ENCODE data around the gene CAPN8.

Gene CAPN8

GRCh38 chr1:223700942-223701637, 35.6 kb upstream of the CAPN8 start:
- H3K27ac ChIP-seq = no peak overlapping the region; the same call in 1 of the 2 replicates
- TF ChIP-seq ZFX (IDR thresholded peaks at IDR 0.05) (no peak), CTCF (conservative IDR thresholded peaks at IDR 0.05) (no peak)

- H3K27ac ChIP-seq = no peak overlapping the region; the same call in 1 of the 2 replicates
Observed at GRCh38 chr1:223700388-223700918, 35.0 kb upstream of the CAPN8 start.

GRCh38 chr1:223695941-223696340, 30.4 kb upstream of the CAPN8 start:
- no peak for TF ChIP-seq CTCF (conservative IDR thresholded peaks at IDR 0.05)
- TF ChIP-seq ZFX (IDR thresholded peaks at IDR 0.05) = no peak
- no peak overlapping the region for H3K27ac ChIP-seq

More at GRCh38 chr1:223700388-223700918, 35.0 kb upstream of the CAPN8 start:
- no peak for TF ChIP-seq ZFX (IDR thresholded peaks at IDR 0.05)
- no peak for TF ChIP-seq CTCF (conservative IDR thresholded peaks at IDR 0.05)

- H3K27ac ChIP-seq = no peak overlapping the region
- TF ChIP-seq ZFX (IDR thresholded peaks at IDR 0.05) (no peak), CTCF (conservative IDR thresholded peaks at IDR 0.05) (no peak)
Observed at GRCh38 chr1:223695014-223695548, 29.6 kb upstream of the CAPN8 start.

- no peak overlapping the region for H3K27ac ChIP-seq
- TF ChIP-seq ZFX (IDR thresholded peaks at IDR 0.05) (no peak), CTCF (conservative IDR thresholded peaks at IDR 0.05) (no peak)
Observed at GRCh38 chr1:223691121-223691520, 25.6 kb upstream of the CAPN8 start.

- H3K27ac ChIP-seq = no peak overlapping the region
- peak; percentile 61 for TF ChIP-seq CTCF (conservative IDR thresholded peaks at IDR 0.05)
- TF ChIP-seq ZFX (IDR thresholded peaks at IDR 0.05) = no peak
Observed at GRCh38 chr1:223684488-223684792, 18.9 kb upstream of the CAPN8 start.

Data from C4-2B (cell line).